ENCODE results near the gene PHC2. TPM values are rescaled to one million over a fixed set of nuclear protein-coding genes. Genes with fewer than 3 reads are reported as not detected.

The PHC2 gene
- total and polyA plus RNA-seq, 9 of the 15 experiments (the other 6 are each of a cell fraction or from before 2014, with no cell fraction given) = 3.1 to 67.6 (median 34.6) TPM

DNA sequence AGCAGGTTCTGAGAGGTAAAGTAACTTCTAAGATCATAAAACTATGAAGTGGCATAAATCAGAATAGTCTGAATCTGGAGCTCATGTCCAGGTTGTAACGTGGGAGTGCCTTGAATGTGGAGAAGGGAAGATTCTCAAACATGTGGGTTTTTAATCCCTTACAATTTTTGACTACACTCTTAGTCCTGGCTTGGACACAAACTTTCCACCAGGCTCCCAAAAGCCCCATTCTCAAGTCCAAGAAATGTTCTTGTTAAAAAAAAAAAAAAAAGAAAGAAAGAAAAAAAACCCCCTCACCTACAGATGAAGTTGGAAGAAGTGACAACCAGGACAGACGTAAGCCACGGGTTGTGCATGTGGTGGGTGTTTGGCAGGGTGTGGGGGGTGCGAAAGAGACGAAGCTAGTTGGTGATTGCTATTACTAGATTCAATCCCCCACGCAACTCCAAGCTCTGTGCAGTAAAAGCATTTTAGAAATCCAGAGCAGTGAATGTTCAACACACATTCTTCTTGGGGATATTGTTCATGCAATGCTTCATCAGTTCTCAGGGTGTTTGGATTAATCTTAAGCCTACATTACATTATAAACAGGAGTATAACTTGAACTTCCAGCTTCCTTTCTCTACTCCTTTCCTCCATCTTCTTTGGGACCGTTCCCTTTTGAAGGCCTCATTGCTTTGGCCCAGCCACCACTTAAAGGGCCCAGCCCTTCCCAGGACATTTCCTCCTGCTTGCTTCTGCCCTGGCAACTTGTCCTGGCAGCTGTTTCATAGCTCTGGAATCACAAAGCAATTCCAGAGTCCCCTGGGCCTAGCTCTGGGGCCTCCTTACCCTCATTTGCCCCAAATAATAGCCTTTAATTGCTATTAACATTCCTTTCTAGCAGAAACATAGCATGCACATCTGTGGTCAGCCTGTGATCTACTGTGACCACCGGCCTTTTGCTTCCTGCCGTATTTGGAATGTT is 41.8 kb downstream of the PHC2 start:
- H3K36me3 ChIP-seq (ENCODE audit: control insufficient read depth, insufficient read depth, low read length) = no peaks in the 10 kb centered on the region
- DNase-seq (ENCODE audit: extremely low read depth in 1 of 4, low spot score in 3 of 4) = no peak
- H3K9me3 ChIP-seq (replicated peaks; ENCODE audit: control insufficient read depth, insufficient read depth, low read depth, low read length) = no peaks in the 10 kb centered on the region
- no peaks in the 10 kb centered on the region for H3K9me1 ChIP-seq (ENCODE audit: control insufficient read depth, insufficient read depth, low read length)
- in situ Hi-C loops (cut with MboI) = no loop called here
- 21% methylated on average over 9 of the region's 9 CpGs for WGBS (ENCODE audit: insufficient coverage, low coverage, missing lambda C conversion rate)
- POLR2A ChIA-PET = interaction anchor here (0.6 to 1.5 kb wide), 3 partner anchors 10 to 779 kb away, joined by 3 to 6 read pairs (median 3); no protein-coding TSS in a partner anchor
- no peak overlapping the region for H3K27ac ChIP-seq (ENCODE audit: extremely low read depth, low read depth, low read length)
- no peak overlapping the region for H2AFZ ChIP-seq (ENCODE audit: low read depth, low read length)
- intact Hi-C loops (cut with micrococcal nuclease) = no loop called here
- no peaks in the 10 kb centered on the region for H3K79me2 ChIP-seq (ENCODE audit: control insufficient read depth, insufficient read depth, low read length)
- no peak overlapping the region for H3K4me2 ChIP-seq (ENCODE audit: insufficient read depth, low read length)
- CTCF ChIA-PET (ENCODE audit: low intra/inter-chr PET ratio) = interaction anchor here (0.7 kb wide), 1 partner anchor 26 kb away, joined by 3 read pairs; no protein-coding TSS in a partner anchor
- H3K4me3 ChIP-seq = no peak overlapping the region
- no TSS peak for BruUV-seq (replicated peaks)
- no peak for ATAC-seq
- no peaks in the 10 kb centered on the region for H4K20me1 ChIP-seq (replicated peaks; ENCODE audit: control insufficient read depth, insufficient read depth, low read length)
- peaks cover 0 to 9% of the 10 kb centered on the region in 2 experiments; a peak in 2 of 5 replicates for H3K27me3 ChIP-seq (ENCODE audit: control insufficient read depth in 2 of 2, insufficient read depth in 2 of 2, low read length in 2 of 2)
- FAIRE-seq = no peak
- no peak overlapping the region for H3K9ac ChIP-seq (ENCODE audit: insufficient read depth in 1 of 2, low read depth in 2 of 2, low read length in 2 of 2)
- no peaks in the 10 kb centered on the region; a peak in 1 of 5 replicates for H3K4me1 ChIP-seq (replicated peaks in 1 of 2; ENCODE audit: control insufficient read depth in 2 of 2, insufficient read depth in 2 of 2, low read length in 2 of 2)
- TF ChIP-seq, protein P1, sequence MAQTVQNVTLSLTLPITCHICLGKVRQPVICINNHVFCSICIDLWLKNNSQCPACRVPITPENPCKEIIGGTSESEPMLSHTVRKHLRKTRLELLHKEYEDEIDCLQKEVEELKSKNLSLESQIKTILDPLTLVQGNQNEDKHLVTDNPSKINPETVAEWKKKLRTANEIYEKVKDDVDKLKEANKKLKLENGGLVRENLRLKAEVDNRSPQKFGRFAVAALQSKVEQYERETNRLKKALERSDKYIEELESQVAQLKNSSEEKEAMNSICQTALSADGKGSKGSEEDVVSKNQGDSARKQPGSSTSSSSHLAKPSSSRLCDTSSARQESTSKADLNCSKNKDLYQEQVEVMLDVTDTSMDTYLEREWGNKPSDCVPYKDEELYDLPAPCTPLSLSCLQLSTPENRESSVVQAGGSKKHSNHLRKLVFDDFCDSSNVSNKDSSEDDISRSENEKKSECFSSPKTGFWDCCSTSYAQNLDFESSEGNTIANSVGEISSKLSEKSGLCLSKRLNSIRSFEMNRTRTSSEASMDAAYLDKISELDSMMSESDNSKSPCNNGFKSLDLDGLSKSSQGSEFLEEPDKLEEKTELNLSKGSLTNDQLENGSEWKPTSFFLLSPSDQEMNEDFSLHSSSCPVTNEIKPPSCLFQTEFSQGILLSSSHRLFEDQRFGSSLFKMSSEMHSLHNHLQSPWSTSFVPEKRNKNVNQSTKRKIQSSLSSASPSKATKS (CRISPR knock-in tag; IDR thresholded peaks at IDR 0.05) = no peak
- TF ChIP-seq NR2F6 (CRISPR knock-in tag; IDR thresholded peaks at IDR 0.05) = no peak
- TF ChIP-seq ZNF707 (CRISPR knock-in tag; conservative IDR thresholded peaks at IDR 0.05) = no peak
- TF ChIP-seq ELF1 (tag; IDR thresholded peaks at IDR 0.05) = no peak
- no peak for TF ChIP-seq ZC3H4 (CRISPR knock-in tag; IDR thresholded peaks at IDR 0.05; ENCODE audit: borderline replicate concordance)
- TF ChIP-seq MCM5 (IDR thresholded peaks at IDR 0.05; ENCODE audit: low read depth) = no peak
- no peak for TF ChIP-seq SREBF1 (IDR thresholded peaks at IDR 0.05; ENCODE audit: borderline replicate concordance, low read depth, low read length)
- no peak for TF ChIP-seq CHD2 (IDR thresholded peaks at IDR 0.05; ENCODE audit: low read depth, low read length)
- TF ChIP-seq, protein P2, sequence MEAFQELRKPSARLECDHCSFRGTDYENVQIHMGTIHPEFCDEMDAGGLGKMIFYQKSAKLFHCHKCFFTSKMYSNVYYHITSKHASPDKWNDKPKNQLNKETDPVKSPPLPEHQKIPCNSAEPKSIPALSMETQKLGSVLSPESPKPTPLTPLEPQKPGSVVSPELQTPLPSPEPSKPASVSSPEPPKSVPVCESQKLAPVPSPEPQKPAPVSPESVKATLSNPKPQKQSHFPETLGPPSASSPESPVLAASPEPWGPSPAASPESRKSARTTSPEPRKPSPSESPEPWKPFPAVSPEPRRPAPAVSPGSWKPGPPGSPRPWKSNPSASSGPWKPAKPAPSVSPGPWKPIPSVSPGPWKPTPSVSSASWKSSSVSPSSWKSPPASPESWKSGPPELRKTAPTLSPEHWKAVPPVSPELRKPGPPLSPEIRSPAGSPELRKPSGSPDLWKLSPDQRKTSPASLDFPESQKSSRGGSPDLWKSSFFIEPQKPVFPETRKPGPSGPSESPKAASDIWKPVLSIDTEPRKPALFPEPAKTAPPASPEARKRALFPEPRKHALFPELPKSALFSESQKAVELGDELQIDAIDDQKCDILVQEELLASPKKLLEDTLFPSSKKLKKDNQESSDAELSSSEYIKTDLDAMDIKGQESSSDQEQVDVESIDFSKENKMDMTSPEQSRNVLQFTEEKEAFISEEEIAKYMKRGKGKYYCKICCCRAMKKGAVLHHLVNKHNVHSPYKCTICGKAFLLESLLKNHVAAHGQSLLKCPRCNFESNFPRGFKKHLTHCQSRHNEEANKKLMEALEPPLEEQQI (IDR thresholded peaks at IDR 0.05) = no peak
- TF ChIP-seq U2AF1 (optimal IDR thresholded peaks at IDR 0.05; ENCODE audit: low read depth, low read length) = no peak
- TF ChIP-seq TCF7L2 (IDR thresholded peaks at IDR 0.05; ENCODE audit: low read depth, low read length) = no peak
- no peak for TF ChIP-seq XRCC3 (IDR thresholded peaks at IDR 0.05)
- no peak for TF ChIP-seq CBX1 (IDR thresholded peaks at IDR 0.05; ENCODE audit: low read depth)
- TF ChIP-seq L3MBTL2 (IDR thresholded peaks at IDR 0.05) = no peak
- no peak for TF ChIP-seq MIER1 (IDR thresholded peaks at IDR 0.05; ENCODE audit: low read depth)
- TF ChIP-seq, protein P3, sequence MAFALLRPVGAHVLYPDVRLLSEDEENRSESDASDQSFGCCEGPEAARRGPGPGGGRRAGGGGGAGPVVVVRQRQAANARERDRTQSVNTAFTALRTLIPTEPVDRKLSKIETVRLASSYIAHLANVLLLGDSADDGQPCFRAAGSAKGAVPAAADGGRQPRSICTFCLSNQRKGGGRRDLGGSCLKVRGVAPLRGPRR (CRISPR knock-in tag; IDR thresholded peaks at IDR 0.05) = no peak
- no peak for TF ChIP-seq KAT8 (IDR thresholded peaks at IDR 0.05; ENCODE audit: low read depth)
- TF ChIP-seq PHB (CRISPR knock-in tag; IDR thresholded peaks at IDR 0.05) = no peak

All from K562 (cell line).